Middle frontal gyrus (tissue), 1 donor: ENCODE data around the gene USP30.
A peak's percentile ranks its signal among the peaks of the same experiment; 100 is the strongest.
"Not testable (repeated sequence)": the region's sequence is repeated elsewhere in the genome, so short reads cannot be mapped to it uniquely, and the experiment has no call there.

Experiments used
- DNase-seq: peaks from one replicate; pipeline ENCODE4 v3.0.0-alpha.2; 2015; ENCODE audit warnings: low spot score; ENCODE audit errors: extremely low spot score

Gene USP30

DNA sequence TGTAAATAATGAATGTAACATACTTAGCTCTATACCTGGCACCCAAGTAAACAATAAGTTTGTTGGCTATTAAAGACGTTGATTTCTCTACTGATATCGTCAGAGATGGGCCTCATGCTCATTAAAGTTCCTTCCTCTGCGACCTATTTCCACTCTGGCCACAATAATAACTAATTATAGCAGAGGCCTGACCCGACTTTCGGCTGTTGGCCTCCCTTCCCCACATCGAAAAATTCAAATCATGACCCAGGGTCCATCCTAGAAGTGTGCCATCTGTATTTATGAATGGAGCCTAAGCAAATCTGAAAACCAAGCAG is 321 bp upstream of the USP30 start:
- no peak for DNase-seq

DNA sequence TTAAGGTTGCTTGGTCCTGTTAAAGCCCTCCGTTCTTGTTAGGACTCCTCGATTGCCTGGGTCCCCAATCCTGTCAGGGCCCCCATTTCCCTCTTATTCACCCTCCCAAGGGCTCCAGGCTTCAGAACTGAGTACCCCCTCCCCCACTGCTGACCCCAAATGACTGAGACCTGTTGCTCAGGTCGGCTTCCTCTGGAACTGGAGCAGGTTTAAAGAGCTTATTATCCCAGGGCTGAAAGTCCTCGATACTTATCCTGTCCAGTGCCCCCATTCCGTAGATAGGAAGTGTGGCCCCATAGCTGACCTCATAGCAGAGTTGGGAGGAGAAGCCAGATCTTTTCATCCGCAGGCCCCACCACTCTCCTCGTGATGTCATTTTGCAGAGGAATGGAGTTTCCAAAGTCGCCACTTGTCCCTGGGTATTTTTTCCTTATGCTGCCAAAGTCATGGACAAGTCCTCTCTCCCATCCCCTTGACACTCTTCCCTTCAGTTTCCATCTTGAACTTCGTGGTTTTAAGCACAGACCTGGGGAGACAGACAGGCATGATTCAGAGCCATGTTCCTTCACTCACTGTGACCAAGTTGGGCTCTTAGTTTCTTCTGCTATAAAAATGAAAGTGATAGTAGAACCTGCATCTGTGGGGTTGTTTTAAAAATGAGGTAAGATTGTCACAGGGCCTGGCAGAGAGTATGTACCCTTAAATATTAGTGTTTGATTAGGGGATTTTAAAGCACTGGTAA is 1.2 kb downstream of the USP30 start:
- no peak for DNase-seq

DNA sequence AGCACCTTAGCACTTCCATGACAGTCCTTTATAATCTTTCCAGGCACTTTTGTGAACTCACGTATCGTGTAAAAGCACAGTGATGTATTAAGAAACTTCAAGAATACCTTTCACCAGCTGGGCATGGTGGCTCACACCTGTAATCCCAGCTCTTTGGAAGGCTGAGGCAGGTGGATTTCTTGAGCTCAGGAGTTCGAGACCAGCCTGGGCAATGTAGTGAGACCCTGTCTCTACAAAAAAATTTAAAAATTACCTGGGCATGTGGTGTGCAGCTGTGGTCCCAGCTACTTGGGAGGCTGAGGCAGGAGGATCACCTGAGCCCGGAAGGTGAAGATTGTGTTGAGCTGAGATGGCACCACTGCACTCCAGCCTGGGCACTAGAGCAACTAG is 1.7 kb downstream of the USP30 start:
- not testable (repeated sequence) for DNase-seq

DNA sequence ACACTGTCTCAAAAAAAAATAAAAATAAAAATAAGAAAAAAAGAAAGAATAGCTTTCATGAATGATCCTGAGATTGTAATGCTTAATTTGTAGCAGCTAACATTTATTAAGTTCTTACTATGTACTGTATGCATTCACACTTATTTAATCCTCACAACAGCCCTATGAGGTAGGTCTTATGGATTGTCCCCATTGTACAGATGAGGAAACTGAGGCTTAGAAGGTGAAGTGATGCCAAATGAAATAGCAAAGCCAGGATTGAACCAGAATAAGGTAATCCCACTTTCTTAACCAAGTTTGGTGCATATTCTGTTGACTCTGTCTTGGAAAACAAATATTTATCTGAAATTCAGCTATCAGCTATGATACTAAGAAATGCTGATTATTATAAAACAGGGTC is 2.1 kb downstream of the USP30 start:
- DNase-seq = no peak

DNA sequence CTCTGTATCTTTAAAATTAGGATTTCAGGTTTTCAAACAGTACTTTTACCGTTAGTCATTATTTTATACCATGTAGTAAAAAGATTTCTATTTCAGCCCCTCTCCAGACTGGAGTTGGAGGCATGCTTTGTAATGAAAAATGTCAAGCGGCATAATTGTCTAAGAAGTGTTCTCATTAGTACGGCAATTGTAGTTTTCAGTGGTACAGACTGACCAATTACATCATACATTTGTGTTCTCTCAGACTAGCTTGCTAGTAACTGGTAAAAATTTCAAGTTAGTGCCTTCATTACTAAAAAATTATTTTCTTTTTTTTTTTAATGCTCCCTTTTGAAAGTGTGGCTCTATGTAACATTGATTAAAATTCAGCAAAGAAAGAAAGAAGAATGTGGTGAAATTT is 4.5 kb downstream of the USP30 start:
- no peak for DNase-seq

DNA sequence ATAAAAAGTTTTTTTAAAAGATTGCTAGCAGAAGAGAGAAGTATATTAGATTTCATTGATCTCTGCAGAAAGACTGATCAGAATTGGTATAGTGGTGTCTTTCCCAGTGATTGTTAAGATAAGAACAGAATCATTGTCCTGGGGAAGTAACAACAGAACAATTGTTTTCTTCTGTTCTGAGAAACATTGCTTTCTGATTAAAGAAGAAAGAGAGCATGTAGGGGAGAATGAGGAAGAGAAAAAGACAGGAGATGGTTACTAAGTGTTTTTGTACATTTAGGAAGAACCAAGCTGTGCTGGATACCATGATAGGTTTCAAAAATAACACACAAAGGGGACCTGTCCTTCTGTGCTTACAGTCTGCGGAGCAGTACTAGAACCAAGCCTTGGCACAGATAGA is 5.0 kb downstream of the USP30 start:
- DNase-seq = peak; percentile 38

DNA sequence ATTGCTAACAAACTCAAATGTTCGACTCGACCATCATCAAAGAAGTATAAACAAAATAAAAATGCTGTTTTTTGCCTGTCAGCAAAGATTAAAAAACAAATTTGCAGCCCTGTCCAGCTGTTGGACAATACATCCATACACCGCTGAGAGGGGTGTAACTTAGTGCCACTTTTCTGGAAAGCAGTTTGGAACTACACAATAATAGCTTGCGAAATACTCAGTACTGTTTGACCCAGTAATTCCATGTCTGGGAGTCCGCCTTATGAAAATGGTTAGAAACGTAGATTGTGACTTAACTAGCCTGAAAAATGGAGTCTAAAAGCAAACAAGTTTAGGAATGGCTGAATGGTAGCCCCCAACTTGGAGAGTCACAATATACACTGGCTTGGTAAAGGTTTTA is 6.4 kb downstream of the USP30 start:
- DNase-seq = no peak

DNA sequence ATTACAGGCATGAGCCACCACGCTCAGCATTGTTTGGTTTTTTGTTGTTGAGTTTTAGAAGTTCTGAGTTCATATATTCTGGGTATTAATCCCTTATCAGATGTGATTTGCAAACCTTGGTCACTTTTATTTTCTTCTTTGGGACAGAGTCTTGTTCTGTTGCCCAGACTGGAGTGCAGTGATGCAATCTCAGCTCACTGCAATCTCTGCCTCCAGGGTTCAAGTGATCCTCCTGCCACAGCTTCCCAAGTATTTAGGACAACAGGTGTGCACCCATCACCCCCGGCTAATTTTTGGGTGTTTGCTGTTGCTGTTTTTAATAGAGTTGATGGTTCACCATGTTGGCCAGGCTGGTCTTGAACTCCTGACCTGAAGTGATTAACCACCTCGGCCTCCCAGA is 11.8 kb downstream of the USP30 start:
- DNase-seq = no peak

DNA sequence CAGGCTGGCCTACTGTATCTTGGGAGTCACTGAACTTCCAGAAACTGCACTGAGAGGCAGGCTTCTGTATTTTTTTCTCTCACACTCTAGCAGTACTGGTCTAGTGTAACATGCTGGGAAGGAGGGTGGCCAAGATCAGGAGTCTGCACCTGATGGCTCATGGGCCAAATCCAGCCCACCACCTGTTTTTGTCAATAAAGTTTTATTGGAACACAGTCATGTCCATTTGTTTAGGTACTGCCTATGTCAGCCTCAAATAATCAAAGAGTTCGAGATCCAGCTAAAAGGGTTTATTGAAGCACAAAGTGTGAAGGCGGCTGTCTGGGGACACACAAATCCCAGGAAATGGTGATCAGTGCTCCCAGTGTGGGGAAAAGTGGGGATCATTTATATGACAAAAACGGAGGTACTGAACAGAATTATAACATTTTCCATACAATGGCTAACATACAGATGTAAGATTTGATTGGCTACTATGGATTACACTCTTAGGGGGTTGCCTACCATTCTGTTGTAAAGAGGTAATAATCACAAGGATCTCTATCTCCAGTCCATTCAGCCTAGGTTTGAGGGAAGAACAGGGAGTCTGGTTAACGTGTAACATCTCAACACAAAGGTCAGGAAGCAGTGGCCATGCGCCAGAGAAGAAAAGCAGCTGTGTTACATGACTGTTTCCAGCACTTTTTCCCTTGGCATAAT is 12.9 kb downstream of the USP30 start:
- DNase-seq = no peak

DNA sequence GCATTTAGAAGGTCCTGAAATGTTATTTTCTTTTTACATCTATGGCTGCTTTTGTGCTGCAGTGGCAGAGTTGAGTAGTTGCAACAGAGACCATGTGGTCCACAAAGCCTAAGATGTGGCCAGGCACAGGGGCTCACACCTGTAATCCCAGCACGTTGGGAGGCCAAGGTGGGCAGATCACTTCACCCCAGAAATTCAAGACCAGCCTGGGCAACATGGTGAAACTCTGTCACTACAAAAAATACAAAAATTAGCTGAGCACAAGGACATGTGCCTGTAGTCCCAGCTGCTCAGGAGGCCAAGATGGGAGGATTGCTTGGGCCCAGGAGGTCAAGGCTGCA is 13.4 kb downstream of the USP30 start:
- no peak for DNase-seq

DNA sequence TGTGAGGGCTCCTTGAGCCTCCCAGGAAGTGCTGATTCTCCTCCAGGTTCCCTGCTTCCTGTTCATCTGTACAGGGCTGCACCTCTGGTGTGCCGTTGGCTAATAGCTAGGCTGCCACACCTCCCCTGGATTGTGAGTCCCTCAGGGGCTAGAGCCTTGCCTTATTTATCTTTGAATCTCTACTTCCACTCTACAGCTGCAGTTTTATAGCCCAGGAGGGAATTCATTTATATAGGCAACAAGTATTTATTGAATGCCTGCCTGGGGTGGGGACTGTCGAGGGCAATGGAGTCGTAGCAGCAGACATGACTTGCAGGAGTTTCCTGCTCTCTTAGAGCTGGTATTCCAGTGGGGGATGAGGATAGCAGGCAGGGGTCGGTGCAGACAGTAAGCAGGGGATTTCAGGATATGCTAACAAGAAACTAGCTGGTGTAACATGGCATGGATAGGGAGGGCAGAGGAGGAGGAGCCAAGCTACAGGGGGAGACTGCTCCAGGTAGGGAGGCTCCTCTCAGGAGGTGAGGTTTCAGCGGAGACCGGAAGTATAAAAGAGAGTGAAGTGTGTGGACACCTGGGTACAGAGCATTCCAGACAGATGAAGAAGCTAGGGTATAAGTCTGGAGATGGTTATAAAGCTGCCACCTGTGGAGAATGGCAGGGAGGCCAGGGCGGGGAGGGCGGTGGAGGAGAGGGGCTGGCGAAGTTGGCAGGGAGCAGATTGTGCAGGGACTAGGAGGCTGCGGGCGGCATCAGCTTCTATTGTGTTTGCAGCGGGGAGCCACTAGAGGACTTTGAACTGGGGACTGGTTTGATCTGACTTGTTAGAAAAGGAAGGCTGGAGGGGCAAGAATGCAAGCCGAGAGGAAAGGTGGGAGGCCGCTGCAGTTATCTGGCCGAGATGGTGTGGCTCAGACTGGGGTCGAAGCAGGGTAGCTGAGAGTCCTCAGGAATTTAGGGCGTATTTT is 17.2 kb downstream of the USP30 start:
- DNase-seq = no peak

DNA sequence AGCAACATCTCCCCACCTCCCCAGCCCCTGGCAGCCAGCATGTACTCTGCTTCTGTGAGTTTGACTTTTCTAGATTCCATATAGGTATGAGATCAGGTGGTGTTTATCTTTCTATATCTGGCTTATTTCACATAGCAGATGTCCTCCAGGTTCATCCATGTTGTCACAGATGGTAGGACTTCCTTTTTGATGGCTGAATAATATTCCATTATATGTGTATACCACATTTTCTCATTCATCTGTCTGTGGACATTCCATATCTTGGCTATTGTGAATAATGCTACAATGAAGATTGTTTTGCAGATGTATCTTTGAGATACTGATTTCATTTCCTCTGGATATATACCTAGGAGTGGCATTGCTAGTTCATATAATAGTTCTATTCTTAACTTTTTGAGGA is 22.5 kb downstream of the USP30 start:
- DNase-seq = no peak

DNA sequence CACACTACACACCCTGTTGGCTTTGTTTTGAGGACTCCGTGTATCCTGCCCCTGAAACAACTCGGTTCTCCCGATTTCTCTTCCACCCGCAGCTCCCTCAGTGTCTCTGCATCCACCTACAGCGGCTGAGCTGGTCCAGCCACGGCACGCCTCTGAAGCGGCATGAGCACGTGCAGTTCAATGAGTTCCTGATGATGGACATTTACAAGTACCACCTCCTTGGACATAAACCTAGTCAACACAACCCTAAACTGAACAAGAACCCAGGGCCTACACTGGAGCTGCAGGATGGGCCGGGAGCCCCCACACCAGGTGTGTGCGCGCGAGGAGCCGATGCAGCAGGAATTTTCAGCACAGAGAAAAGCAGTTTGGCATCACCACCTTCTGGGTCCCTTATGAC is 30.4 kb downstream of the USP30 start:
- DNase-seq = no peak

DNA sequence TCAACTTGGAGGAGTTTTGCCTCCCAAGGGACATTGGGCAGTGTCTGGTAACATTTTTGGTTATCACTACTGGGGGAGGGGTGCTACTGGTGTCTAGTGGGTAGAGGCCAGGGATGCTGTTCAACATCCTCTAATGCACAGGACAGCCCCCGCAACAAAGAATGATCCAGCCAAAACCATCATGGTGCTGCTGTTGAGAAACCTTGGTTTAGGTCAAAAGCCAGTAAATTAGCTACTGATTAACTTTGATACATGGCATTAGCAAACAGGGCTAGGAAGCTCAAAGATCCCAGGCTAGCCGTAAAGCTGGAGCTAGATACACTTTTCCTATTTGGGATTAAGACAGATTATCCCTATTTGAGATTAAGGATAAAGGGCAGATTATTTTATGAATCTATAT is 32.0 kb downstream of the USP30 start:
- no peak for DNase-seq

DNA sequence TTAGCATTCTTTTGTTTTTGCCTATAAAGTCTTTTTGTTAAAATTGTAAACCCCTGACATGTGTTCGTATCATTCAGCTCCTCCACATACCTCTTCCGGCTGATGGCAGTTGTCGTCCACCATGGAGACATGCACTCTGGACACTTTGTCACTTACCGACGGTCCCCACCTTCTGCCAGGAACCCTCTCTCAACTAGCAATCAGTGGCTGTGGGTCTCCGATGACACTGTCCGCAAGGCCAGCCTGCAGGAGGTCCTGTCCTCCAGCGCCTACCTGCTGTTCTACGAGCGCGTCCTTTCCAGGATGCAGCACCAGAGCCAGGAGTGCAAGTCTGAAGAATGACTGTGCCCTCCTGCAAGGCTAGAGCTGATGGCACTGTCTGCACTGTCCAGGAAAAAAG is 33.2 kb downstream of the USP30 start:
- DNase-seq = no peak

DNA sequence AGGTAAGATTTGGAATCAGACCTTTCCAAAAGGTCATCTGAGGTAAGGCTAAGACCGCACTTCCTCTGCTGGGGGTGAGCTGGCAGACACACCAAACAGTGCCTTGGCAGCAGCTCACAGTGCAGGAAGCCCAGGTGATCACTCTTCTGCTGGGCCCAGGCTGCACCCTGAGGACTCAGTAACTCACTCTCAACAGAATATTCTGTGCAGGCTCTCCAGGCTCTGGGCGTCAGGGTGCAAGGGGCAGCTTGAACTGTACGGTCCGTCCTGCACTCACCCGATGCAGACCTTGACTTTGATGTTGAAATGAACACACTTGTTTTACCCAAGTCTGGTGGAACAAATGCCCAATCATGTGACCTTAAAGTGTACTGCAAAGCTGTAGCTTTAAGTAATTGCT is 34.9 kb downstream of the USP30 start:
- no peak for DNase-seq

DNA sequence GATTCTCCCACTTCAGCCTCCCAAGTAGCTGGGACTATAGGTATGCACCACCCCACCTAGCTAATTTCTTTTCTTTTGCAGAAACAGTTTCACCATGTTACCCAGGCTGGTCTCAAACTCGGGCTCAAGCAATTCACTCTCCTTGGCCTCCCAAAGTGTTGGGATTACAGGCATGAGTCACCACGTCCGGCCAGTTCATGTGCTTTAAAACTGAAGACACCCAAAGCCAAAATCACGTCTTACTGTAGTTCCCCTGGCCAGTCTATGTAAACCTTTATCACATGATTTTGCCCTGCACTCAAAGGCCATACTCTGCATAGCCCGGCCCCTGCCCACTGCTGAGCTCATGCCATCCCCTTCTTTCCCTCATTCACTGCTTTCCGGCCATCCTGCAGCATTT is 36.4 kb downstream of the USP30 start:
- no peak for DNase-seq

DNA sequence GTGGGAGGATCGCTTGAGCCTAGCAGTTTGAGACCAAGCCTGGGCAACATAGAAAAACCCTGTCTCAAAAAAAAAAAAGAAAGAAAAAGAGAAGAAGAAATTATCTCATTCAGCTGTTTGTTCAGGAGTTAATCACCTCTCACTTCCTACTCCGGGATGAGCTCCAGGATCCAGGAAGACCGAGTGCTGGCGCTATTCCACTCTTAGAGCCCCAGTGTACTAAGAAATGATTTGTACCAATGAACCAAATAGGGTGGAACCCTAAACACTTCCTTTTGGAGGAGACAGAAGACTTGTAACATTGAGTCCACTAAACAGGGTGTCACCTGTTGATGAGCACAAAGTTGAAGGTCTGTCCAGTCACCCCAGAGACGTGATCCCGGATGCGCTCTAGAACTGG is 37.3 kb downstream of the USP30 start:
- no peak for DNase-seq

DNA sequence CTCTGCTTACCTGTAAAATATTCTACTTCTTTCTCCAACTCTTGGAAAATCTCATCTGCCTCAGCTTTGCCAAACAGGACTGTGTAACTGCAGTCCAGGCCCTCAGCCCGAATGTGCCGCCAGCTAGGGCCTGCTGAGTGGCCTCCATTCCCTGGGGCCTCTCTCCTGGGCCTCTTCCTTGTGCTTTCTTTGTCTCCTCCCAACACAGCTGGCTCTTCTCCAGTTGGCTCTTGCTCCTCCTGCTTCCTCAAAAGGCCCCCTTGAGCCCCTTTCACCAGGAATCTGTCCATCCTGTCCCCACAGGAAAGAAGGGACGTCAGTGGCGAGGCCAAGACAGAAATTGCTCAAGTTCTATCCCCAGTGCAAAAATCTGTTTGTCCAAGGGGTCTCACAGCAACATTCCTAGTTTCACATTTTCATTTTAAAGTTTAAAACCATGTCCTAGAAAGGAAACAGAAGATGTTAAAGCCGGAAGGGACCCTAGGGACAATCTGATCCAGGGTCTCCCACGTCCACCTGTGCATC is 40.2 kb downstream of the USP30 start:
- DNase-seq = no peak

DNA sequence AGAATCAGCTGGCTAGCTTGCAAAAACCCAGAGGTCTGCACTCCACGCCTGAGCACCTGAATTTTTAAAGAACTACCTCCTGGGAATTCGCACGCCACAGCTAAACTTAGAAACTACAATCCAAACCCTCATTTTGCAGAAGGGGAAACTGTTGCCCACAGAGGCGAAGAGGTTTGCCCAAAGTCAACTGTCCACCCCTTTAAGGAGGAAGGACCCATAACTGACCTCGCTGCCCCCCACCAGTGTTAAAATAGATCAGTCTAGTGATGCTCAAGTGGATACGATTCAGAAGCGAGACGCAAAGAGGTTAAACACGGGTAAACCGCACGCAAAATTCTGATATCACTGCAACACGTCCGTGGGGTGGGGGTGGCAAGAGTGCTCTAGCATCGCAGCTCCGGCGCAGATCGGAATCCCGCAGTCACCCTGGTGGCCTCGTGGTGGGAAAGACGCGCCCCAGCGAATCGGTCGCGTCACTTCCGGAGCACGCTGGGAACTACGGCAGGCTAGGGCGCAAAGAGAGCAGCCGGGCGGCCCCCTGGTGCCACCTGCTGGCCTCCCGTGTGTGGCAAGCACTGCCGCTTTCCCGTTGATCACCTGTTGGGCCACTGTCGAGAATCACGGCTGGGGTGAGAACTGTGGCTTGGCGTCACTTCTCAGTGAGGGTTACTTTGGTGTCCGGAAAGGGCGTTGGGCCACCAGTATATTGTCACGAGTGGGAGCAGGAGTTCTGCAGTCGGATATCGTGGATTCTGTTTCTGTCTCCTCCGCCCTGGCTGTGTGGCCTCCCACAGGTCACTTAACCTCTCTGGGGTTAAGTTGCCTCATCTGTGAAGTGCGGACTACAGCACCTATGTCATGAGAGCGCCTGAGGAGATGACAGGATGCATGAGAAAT is 40.9 kb downstream of the USP30 start, which contains the start of gene ALKBH2:
Gene ALKBH2 (minus strand): TSS at position 451 of the 897 bp plus-strand sequence. CDS start 686 bp downstream, outside the sequence.
- peak; percentile 88 for DNase-seq

DNA sequence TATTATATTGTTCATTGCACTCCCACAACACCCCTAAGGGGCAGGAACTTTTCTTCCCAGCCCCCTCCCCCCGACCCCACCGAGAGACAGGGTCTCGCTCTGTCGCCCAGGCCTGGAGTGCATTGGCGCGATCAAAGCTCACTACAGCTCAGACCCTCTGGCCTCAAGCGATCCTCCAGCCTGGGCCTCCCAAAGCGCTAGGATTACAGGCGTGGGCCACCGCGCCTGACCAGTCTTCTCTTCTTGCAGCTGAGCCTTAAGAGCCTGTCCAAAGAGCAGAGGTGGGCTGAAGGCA is 44.7 kb downstream of the USP30 start:
- no peak for DNase-seq
